Neuronal stem cell (in vitro differentiated cells): ENCODE measurements around the gene ZNF423.

Experiments used
- DNase-seq: peaks from one replicate; pipeline ENCODE4 v3.0.0-alpha.2; 2013; ENCODE audit warnings: low spot score
- H2AFZ ChIP-seq: one replicate; pipeline ENCODE4 v1.6.1; 2013; ENCODE audit warnings: mild to moderate bottlenecking, low read length, inconsistent platforms
- H2AK5ac ChIP-seq: 2 replicates; pipeline ENCODE4 v1.6.1; 2013; ENCODE audit warnings: low read depth, mild to moderate bottlenecking, inconsistent platforms, low read length, moderate library complexity, mixed read lengths
- H2BK120ac ChIP-seq: 2 replicates; pipeline ENCODE4 v1.6.1; 2013; ENCODE audit warnings: low read depth, mild to moderate bottlenecking, inconsistent platforms, low read length, moderate library complexity, mixed read lengths
- H2BK12ac ChIP-seq: one replicate; pipeline ENCODE4 v1.6.1; 2013; ENCODE audit warnings: low read length, inconsistent platforms
- H2BK15ac ChIP-seq: 2 replicates; pipeline ENCODE4 v1.6.1; 2013; ENCODE audit warnings: mild to moderate bottlenecking, low read length, inconsistent platforms, mixed read lengths
- H2BK5ac ChIP-seq: one replicate; pipeline ENCODE4 v1.6.1; 2013; ENCODE audit warnings: inconsistent platforms, mild to moderate bottlenecking, low read length, moderate library complexity
- H3K14ac ChIP-seq: one replicate; pipeline ENCODE4 v1.6.1; 2013; ENCODE audit warnings: low read length, inconsistent platforms
- H3K18ac ChIP-seq: 2 replicates; pipeline ENCODE4 v1.6.1; 2013; ENCODE audit warnings: low read length, inconsistent platforms
- H3K23ac ChIP-seq: 2 replicates; pipeline ENCODE4 v1.6.1; 2013; ENCODE audit warnings: low read depth, mild to moderate bottlenecking, mixed read lengths, low read length, inconsistent platforms; ENCODE audit not compliant: poor library complexity
- H3K27ac ChIP-seq: replicated peaks from 3 replicates; pipeline ENCODE4 v1.5.1; 2013; ENCODE audit warnings: low read length, inconsistent platforms
- H3K27me3 ChIP-seq, 3 experiments: 2 replicates each; pipeline ENCODE4 v1.6.1; 2013; ENCODE audit warnings: low read length in 3 of 3, mild to moderate bottlenecking in 2 of 3, inconsistent platforms in 1 of 3, low read depth in 1 of 3, mixed read lengths in 1 of 3, moderate library complexity in 1 of 3; ENCODE audit not compliant: control insufficient read depth in 3 of 3, insufficient read depth in 3 of 3
- H3K36me3 ChIP-seq, 2 donors: replicated peaks in 1 of 2; 2 replicates each; pipeline ENCODE4 v1.6.1; 2013; ENCODE audit warnings: low read length in 2 of 2; ENCODE audit not compliant: control insufficient read depth in 2 of 2, insufficient read depth in 2 of 2
- H3K4ac ChIP-seq: 2 replicates; pipeline ENCODE4 v1.6.1; 2013; ENCODE audit warnings: inconsistent platforms, mild to moderate bottlenecking, low read length, moderate library complexity
- H3K4me1 ChIP-seq, 2 donors: 1 replicate in 1 of 2; 2 replicates in 1 of 2; pipeline ENCODE4 v1.6.1; 2013; ENCODE audit warnings: low read length in 2 of 2, low read depth in 1 of 2; ENCODE audit not compliant: control insufficient read depth in 2 of 2, insufficient read depth in 1 of 2
- H3K4me2 ChIP-seq: one replicate; pipeline ENCODE4 v1.6.1; 2013; ENCODE audit warnings: mild to moderate bottlenecking, low read length, inconsistent platforms; ENCODE audit not compliant: insufficient read depth, poor library complexity, severe bottlenecking
- H3K4me3 ChIP-seq, 2 donors: 2 replicates each; pipeline ENCODE4 v1.5.1; 2013; ENCODE audit warnings: low read length in 2 of 2, mild to moderate bottlenecking in 2 of 2, inconsistent platforms in 1 of 2, moderate library complexity in 1 of 2
- H3K79me1 ChIP-seq: one replicate; pipeline ENCODE4 v1.6.1; 2013; ENCODE audit warnings: low read depth, mild to moderate bottlenecking, inconsistent platforms, low read length, moderate library complexity
- H3K9ac ChIP-seq: one replicate; pipeline ENCODE4 v1.6.1; 2013; ENCODE audit warnings: mild to moderate bottlenecking, low read depth, low read length, inconsistent platforms; ENCODE audit not compliant: poor library complexity
- H3K9me3 ChIP-seq, 2 donors: replicated peaks in 1 of 2; 2 replicates each; pipeline versions ENCODE3 to v1.6.1; 2013; ENCODE audit warnings: low read length in 2 of 2, mild to moderate bottlenecking in 2 of 2, inconsistent platforms in 1 of 2, low read depth in 1 of 2, mixed read lengths in 1 of 2, moderate library complexity in 1 of 2; ENCODE audit not compliant: control insufficient read depth in 2 of 2, insufficient read depth in 1 of 2
- H4K8ac ChIP-seq: one replicate; pipeline ENCODE4 v1.6.1; 2013; ENCODE audit warnings: low read depth, mild to moderate bottlenecking, inconsistent platforms, low read length, moderate library complexity
- H4K91ac ChIP-seq: one replicate; pipeline ENCODE4 v1.6.1; 2013; ENCODE audit warnings: low read length, low read depth, mild to moderate bottlenecking, inconsistent platforms; ENCODE audit not compliant: poor library complexity
- WGBS, 2 donors: extraction: QIAGEN DNeasy Blood & Tissue Kit; methylation state at CpG; one replicate each; pipeline ENCODE4 v1.1.7; 2013; ENCODE audit warnings: missing lambda C conversion rate in 2 of 2, mixed read lengths in 1 of 2; ENCODE audit not compliant: insufficient read length in 2 of 2, insufficient replicate concordance in 1 of 2; ENCODE audit errors: extremely low coverage in 2 of 2; 5-methylcytosine and 5-hydroxymethylcytosine counted together

Gene ZNF423

DNA sequence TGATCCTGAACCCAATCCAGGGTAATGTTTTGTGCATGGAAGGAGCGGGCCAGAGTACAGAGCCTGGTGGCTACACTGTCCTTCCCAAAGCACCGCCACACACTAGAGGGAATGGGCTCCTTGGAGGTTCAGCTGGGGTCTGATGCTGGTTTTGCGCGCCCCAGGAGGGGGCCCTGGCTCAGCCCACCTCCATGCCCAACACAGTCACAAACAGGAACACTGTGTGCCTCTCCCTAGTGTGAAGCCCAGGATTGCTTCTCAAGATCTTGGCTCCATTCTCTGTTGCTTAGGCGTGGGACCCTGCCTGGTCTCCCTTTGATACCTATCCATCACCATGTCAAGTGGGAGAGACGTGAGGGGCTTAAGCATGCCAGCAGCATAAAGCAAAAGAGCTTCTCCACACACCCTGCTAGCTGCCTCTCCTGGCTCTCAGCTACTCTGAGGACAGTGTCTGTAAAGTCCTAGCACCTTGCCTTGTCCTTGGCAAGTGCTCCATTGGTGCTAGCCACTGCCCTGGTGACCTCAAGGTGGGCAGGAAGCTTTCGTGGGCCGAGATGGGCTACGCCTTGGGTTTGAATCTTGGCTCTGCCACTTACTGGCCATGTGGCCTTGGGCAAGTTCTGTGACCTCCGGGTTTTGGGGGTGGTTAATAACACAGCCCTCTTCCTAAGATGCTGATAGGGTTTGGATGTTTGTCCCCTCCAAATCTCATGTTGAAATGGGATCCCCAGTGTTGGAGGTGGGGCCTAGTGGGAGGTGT lies 360.1 kb downstream of the ZNF423 start:
- no peak overlapping the region for H3K27ac ChIP-seq
- no peak overlapping the region for H4K8ac ChIP-seq
- no peak overlapping the region for H3K4me2 ChIP-seq
- no peak overlapping the region for H3K23ac ChIP-seq
- H3K9ac ChIP-seq = no peak overlapping the region
- WGBS, 2 donors = no CpG with 5 or more reads among the region's 10 CpGs
- no peak overlapping the region for H3K18ac ChIP-seq
- H2BK12ac ChIP-seq = no peak overlapping the region
- H3K4me3 ChIP-seq = no peak overlapping the region
- no peaks in the 10 kb centered on the region for H3K9me3 ChIP-seq
- no peak overlapping the region for H2AFZ ChIP-seq
- peaks cover 0 to 43% of the 10 kb centered on the region in 2 donors for H3K36me3 ChIP-seq
- H3K27me3 ChIP-seq = no peaks in the 10 kb centered on the region
- no peak overlapping the region for H3K14ac ChIP-seq
- no peaks in the 10 kb centered on the region for H3K79me1 ChIP-seq
- H2BK5ac ChIP-seq = no peak overlapping the region
- H2BK120ac ChIP-seq = no peak overlapping the region
- H3K4me1 ChIP-seq = peaks cover 0 to 10% of the 10 kb centered on the region in 2 donors
- DNase-seq = no peak
- no peak overlapping the region for H2AK5ac ChIP-seq
- H3K4ac ChIP-seq = no peak overlapping the region
- H4K91ac ChIP-seq = no peak overlapping the region
- no peak overlapping the region for H2BK15ac ChIP-seq

DNA sequence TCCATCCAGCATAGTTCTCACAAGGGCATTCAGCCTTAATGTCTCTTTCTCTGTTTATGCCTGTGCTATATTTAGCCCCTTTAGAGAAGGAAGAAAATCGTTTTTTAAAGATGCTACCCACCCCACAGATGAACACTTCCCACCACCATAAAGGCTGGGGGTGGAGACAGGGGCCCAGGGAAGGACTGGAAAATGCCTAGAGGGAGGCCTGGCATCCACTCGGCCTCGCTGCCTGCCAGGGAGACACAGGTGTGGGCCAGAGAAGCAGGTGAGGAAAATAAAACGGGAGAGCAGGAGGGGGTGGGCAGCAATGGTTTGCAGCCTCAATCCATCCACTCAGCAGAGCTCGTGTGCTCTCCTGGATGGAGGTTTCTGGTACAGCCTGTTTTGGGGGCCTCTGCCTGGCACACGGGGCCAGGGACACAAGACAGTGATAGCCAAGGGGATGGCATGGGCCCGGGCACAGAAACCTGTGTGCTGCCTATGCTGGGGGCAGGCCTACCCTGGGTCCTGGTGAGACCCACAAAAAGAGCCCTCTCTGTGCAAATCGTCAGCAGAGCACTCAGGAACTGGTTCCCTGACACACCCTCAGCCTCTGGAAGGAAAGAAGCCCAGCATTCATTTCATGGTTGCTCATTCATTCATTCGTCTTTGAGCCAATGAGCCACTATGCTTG lies 360.9 kb downstream of the ZNF423 start:
- H2BK15ac ChIP-seq = no peak overlapping the region
- H2BK5ac ChIP-seq = no peak overlapping the region
- no peaks in the 10 kb centered on the region for H3K79me1 ChIP-seq
- no peak overlapping the region for H2BK120ac ChIP-seq
- no peak overlapping the region for H3K14ac ChIP-seq
- no peak for DNase-seq
- H2AFZ ChIP-seq = no peak overlapping the region
- H3K4me1 ChIP-seq = peaks cover 0 to 10% of the 10 kb centered on the region in 2 donors
- no peak overlapping the region for H3K18ac ChIP-seq
- H4K8ac ChIP-seq = no peak overlapping the region
- no peak overlapping the region for H2BK12ac ChIP-seq
- H2AK5ac ChIP-seq = no peak overlapping the region
- H3K4me3 ChIP-seq = no peak overlapping the region
- no peak overlapping the region for H4K91ac ChIP-seq
- no peak overlapping the region for H3K23ac ChIP-seq
- H3K9me3 ChIP-seq = no peaks in the 10 kb centered on the region
- H3K9ac ChIP-seq = no peak overlapping the region
- H3K36me3 ChIP-seq = peaks cover 1 to 48% of the 10 kb centered on the region in 2 donors
- no peak overlapping the region for H3K27ac ChIP-seq
- H3K27me3 ChIP-seq = no peaks in the 10 kb centered on the region
- no CpG with 5 or more reads among the region's 9 CpGs for WGBS, 2 donors
- H3K4ac ChIP-seq = no peak overlapping the region
- no peak overlapping the region for H3K4me2 ChIP-seq

DNA sequence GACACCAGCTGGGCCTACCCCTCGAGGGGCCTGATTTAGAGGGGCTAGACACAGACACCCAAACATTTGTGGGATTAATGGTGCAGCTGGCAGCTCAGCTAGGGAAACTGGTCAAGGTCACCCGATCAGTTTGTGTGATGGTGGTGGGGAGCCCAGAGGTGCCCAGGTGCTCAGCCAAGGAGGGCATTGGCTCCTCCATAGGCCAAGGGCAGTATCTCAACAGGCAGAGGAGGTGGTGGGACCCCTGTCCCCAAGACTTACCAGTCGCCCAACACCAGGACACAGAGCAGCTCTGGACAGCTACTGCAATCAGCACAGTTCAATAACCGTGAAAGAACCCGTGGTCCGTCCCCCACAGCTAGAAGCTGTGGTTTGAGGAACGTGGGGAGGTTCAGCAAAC lies 361.4 kb downstream of the ZNF423 start:
- no CpG with 5 or more reads among the region's 7 CpGs for WGBS, 2 donors
- Histone ChIP-seq H2BK12ac (no peak overlapping the region), H3K4me3 (no peak overlapping the region), H3K4ac (no peak overlapping the region), H2BK120ac (no peak overlapping the region), H3K23ac (no peak overlapping the region), H4K91ac (no peak overlapping the region), H3K9me3 (no peaks in the 10 kb centered on the region), H3K14ac (no peak overlapping the region), H3K36me3 (peaks cover 3 to 50% of the 10 kb centered on the region in 2 donors), H2AK5ac (no peak overlapping the region), H3K27me3 (no peaks in the 10 kb centered on the region), H3K4me2 (no peak overlapping the region), H3K79me1 (no peaks in the 10 kb centered on the region), H2AFZ (no peak overlapping the region), H2BK15ac (no peak overlapping the region), H3K18ac (no peak overlapping the region), H2BK5ac (no peak overlapping the region), H3K4me1 (peaks cover 0 to 10% of the 10 kb centered on the region in 2 donors), H3K9ac (no peak overlapping the region), H3K27ac (no peak overlapping the region), H4K8ac (no peak overlapping the region)
- DNase-seq = no peak

DNA sequence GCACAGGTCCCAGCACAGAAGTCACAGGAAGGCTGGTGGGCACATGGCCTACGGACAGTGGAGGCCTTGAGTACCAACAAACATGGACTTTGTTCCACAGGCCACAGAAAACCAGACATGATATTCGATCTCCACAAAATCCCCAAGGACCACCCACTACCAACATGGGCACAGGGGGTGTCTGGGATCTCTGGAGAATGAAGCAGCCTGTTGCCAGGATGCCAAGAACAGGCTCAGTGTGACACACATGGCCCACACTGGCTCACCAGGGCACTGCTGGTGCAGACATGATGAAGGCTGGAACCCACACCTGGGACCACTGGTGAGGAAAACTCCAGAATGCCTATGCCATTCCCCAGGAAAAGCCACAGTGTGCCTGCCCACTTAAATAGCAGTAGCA lies 362.1 kb downstream of the ZNF423 start:
- Histone ChIP-seq H4K91ac (no peak overlapping the region), H2BK12ac (no peak overlapping the region), H2AK5ac (no peak overlapping the region), H3K79me1 (no peaks in the 10 kb centered on the region), H3K27ac (no peak overlapping the region), H3K23ac (no peak overlapping the region), H2BK120ac (no peak overlapping the region), H3K36me3 (peaks cover 3 to 51% of the 10 kb centered on the region in 2 donors), H3K4me2 (no peak overlapping the region), H3K14ac (no peak overlapping the region), H3K4me3 (no peak overlapping the region), H3K9me3 (no peaks in the 10 kb centered on the region), H3K18ac (no peak overlapping the region), H3K4ac (no peak overlapping the region), H4K8ac (no peak overlapping the region), H3K4me1 (peaks cover 0 to 10% of the 10 kb centered on the region in 2 donors), H2AFZ (no peak overlapping the region), H3K9ac (no peak overlapping the region), H3K27me3 (no peaks in the 10 kb centered on the region), H2BK5ac (no peak overlapping the region), H2BK15ac (no peak overlapping the region)
- WGBS, 2 donors = no CpG with 5 or more reads among the region's 2 CpGs
- no peak for DNase-seq
